Brain microvascular endothelial cell (primary cell): ENCODE data around the gene UBR7.

Source experiments
- DNase-seq: peaks from one replicate; pipeline ENCODE4 v3.0.0-alpha.2; 2020
- H3K27ac ChIP-seq: fragments of 250-450 bp; sonication (Bioruptor Pico); 2 replicates; pipeline ENCODE4 v1.5.1; 2020; ENCODE audit warnings: mild to moderate bottlenecking, moderate library complexity
- H3K27me3 ChIP-seq: fragments of 250-450 bp; sonication (Bioruptor Pico); replicated peaks from 2 replicates; pipeline ENCODE4 v1.5.1; 2020; ENCODE audit warnings: mild to moderate bottlenecking
- H3K36me3 ChIP-seq: fragments of 250-450 bp; sonication (Bioruptor Pico); replicated peaks from 2 replicates; pipeline ENCODE4 v1.5.1; 2020; ENCODE audit warnings: mild to moderate bottlenecking
- H3K4me3 ChIP-seq: 2 replicates; pipeline ENCODE4 v1.5.1; 2011; ENCODE audit warnings: low read depth, mild to moderate bottlenecking, control low read depth, low read length, moderate library complexity
- in situ Hi-C: cut with HindIII; loops from 2 replicates; pipeline ENCODE4 v1.10.0; 2017; ENCODE audit warnings: low sequenced_read_pairs, low pct_ligation_motif_present
- TF ChIP-seq, protein P1 (sequence below): IDR thresholded peaks from 2 replicates; pipeline ENCODE4 v1.5.1; 2011; ENCODE audit warnings: low read depth, mild to moderate bottlenecking, moderate library complexity, low read length, control low read depth, inconsistent platforms; ENCODE audit errors: missing control alignments

The UBR7 gene

DNA sequence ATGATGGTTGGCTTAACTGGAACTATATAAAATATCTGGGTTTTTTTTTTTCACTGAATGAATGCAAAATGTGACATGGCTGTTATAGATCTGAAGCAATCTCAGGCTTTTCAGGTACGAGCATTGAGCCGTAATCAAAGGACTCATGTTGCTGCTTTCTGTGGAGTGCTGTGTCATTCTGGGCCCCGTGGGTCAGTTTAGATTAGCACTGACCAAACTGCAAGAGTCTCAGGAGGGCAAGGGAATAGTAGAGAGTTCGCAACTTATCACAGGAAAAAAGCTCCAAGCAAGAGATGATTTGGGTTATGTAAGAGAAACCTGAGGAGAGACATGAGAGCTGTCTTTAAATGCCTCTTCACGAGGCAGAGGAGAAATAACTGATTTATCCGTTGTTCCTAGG, 59.1 kb downstream of the UBR7 start:
- DNase-seq: no peak
- TF ChIP-seq, protein P1, sequence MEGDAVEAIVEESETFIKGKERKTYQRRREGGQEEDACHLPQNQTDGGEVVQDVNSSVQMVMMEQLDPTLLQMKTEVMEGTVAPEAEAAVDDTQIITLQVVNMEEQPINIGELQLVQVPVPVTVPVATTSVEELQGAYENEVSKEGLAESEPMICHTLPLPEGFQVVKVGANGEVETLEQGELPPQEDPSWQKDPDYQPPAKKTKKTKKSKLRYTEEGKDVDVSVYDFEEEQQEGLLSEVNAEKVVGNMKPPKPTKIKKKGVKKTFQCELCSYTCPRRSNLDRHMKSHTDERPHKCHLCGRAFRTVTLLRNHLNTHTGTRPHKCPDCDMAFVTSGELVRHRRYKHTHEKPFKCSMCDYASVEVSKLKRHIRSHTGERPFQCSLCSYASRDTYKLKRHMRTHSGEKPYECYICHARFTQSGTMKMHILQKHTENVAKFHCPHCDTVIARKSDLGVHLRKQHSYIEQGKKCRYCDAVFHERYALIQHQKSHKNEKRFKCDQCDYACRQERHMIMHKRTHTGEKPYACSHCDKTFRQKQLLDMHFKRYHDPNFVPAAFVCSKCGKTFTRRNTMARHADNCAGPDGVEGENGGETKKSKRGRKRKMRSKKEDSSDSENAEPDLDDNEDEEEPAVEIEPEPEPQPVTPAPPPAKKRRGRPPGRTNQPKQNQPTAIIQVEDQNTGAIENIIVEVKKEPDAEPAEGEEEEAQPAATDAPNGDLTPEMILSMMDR: no peak
- in situ Hi-C loops: no loop called here
- H3K27me3 ChIP-seq: no peaks in the 10 kb centered on the region
- no peak overlapping the region for H3K27ac ChIP-seq
- H3K4me3 ChIP-seq: no peak overlapping the region
- H3K36me3 ChIP-seq: peaks cover 2% of the 10 kb centered on the region

DNA sequence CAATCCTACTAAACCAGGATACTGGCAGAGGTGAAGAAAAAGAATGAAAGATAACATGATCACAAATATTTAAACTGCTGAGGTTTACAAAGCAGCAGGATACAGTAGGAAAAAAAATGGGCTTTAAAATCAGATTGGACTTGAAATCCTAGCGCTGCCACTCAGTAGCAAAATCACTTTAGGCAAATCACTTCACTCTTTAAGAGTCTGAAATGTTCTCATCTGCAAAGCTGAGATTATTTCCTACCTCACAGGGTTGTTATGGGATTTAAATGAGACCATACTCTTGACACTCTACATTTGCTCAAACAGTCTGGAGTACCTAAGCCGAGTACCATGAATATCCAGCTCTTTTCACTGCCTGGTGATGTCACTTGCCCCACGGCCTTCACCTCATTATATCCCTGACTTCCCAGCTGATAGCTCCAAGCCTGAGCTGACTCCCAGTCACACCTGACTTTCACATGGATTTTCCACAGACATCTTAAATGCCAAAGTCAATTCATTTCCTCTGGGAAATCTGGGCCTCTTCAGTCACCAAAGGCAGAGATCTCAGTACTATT, 60.2 kb downstream of the UBR7 start:
- TF ChIP-seq, protein P1: no peak
- Histone ChIP-seq H3K36me3 (no peaks in the 10 kb centered on the region), H3K27ac (no peak overlapping the region), H3K27me3 (no peaks in the 10 kb centered on the region), H3K4me3 (no peak overlapping the region)
- DNase-seq: no peak
- in situ Hi-C loops: no loop called here

DNA sequence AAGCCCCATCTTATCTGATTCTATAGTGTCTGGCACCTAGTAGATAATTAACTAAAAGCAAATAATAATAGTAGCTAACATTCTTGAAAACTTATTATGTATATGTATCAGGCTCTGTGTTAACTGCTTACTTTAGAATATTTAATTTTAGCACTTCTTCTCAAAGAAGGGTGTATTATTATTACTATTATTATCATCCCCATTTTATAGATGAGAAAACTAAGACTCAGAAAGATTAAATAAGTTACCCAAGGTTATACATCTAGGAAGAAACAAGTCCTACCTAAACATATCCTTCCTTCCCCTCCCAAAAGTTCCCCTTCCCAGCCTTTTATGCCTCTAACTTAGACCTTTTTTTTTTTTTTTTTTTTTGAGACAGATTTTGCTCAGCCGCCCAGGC, 61.4 kb downstream of the UBR7 start:
- Histone ChIP-seq H3K27ac (no peak overlapping the region), H3K4me3 (no peak overlapping the region), H3K36me3 (no peaks in the 10 kb centered on the region), H3K27me3 (no peaks in the 10 kb centered on the region)
- in situ Hi-C loops: no loop called here
- TF ChIP-seq, protein P1: no peak
- DNase-seq: no peak

DNA sequence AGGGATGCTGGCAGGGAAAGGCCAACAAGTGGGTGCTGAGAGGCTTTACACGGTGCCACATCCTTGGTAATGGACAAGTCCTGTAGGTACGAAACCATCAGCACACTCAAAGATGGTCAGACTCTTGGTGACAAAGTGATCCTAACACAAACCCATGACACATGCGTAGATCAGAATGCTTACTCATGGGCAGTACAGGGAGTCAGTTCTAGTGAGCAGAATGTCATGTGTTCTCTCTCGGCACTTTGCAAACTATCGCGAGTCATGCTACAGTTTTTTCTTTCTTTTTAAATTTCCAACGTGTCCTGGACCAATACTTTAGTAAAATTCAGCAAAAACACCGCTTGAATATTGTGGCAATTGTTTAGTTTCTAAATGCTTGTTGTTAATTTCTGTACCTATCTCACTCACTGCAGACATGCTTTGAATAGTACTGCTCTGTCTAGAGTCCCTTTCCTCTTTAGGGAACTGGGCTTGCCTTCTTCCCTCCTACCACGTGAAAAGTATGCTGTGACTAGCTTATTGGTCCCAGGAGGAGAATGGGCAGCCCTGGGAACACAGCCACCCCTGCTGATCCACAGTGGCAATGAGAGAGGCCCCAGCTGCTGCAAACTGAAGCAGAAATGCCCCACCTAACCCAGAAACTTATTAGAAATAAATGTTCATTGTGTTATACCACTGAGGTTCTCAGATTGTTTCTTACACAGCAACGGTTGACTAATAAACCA, 62.4 kb downstream of the UBR7 start:
- peak; percentile 81 for DNase-seq
- H3K27me3 ChIP-seq: no peaks in the 10 kb centered on the region
- TF ChIP-seq, protein P1: no peak
- no peak overlapping the region for H3K4me3 ChIP-seq
- in situ Hi-C loops: no loop called here
- peak overlapping the region; percentile 77 for H3K27ac ChIP-seq
- H3K36me3 ChIP-seq: peaks cover 2% of the 10 kb centered on the region

DNA sequence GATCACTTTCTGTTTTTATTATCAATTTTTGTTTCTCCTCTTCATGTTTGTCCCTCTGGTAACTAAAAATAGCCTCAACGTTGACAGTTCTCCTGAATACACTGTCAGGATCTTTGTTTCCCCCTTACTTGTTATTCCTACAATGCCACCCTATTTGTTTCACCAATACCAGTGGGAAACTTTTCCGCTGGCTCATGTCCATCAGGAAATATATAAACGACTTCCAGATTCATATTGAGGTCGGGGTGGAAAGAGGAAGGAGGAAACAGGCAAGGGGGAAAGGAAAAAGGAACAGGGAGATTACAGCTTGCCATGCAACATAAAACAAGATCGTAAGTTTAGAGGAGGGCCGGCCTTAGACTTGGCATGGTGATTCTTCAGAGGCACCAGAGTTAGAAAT, 64.1 kb downstream of the UBR7 start:
- DNase-seq: no peak
- in situ Hi-C loops: no loop called here
- Histone ChIP-seq H3K27me3 (no peaks in the 10 kb centered on the region), H3K27ac (no peak overlapping the region), H3K4me3 (no peak overlapping the region), H3K36me3 (peaks cover 2% of the 10 kb centered on the region)
- TF ChIP-seq, protein P1: no peak
